HG03060 (cell line): Measurements from ENCODE around the gene SP6.

Experiments
- ATAC-seq: cut with Tn5 transposase; IDR thresholded peaks from one replicate; pipeline ENCODE4 v1.9.1; 2021; ENCODE audit warnings: low read depth, moderate number of reproducible peaks; ENCODE audit not compliant: unreplicated experiment

The SP6 gene

DNA sequence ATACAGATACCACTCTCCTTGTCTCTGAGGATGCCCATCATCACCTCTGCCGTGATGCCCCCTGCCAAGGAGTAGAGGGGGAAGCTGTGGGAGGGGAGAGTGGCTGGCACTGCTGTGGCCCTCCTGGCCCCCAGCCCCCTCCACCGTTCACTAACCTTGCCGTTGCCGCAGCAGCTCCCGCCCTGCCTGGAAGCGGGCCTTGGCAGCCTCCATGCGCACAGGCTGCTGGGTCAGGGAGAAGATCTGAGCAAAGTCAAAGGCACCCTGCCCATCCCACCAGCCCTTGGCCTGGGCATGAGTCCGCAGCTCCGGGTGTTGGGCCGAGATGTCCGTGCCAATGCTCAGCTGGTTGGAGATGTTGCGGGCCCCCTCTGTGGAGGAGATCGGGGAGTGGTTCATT lies 12.3 kb downstream of the SP6 start:
- no peak for ATAC-seq

DNA sequence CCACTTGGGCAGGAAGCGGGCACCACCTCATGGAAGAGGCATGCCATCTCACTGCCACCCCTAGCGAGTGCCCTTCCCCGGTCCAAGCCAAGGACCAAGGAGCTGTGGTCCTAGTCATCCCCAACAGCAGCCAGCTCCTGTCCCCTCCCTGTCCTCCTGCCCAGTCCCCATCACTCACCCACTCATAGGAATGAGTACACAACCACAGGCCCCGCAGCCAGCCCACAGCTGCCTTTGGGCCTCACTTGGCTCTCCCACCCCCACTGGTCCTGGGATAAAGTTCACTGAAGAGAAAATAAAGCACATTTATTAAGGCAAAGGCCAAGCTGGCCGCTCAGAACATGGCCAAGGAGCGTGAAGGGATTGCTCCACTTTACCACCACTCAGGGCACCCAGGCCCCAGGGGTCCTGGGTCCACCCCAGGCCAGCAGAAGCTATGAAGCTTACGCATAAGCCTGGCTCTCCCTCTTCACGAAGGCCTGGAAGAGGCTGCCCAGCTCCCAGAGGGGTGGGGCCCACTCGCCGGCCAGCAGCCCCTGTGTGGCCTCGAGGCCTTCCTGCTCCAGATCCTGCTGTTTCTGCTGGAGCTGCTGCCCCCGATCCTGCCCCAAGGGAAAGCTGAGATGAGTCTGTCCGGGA lies 13.4 kb downstream of the SP6 start:
- ATAC-seq: no peak

DNA sequence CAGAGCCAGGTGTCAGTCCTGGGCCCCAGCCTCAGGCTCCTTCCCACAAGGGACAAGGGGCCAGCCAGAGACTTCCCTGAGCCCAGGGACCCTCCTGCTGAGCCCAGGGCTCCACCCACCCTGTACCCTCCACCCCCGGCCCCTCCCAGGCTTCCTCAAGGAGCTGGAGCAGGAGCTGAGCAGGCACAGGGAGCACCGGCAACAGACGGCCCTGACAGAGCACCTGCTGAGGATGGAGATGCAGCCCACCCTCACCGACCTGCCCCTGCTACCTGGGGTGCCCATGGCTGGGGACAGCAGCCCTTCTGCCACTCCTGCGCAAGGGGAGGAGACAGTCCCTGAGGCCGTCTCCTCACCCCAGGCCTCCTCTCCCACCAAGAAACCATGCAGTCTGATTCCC lies 14.4 kb downstream of the SP6 start:
- no peak for ATAC-seq

DNA sequence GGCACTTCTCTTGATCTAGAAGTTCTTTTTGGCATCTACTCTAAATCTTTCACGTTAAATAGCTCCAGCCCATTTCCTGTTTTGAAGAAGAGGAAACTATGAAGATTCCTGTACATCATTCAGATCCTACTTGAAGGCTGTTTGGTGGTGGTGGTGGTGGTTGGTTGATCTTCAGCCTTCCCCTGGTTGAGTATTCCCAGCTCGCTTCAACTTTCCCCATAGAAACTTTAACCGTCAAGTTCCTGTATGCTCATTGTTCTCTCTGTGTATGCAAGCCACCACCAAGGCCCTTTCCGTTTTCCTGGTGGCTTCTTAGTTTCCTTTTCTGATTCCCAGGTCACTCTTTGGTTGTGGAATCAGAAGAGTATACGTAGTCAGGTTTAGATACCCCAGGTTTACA lies 16.2 kb downstream of the SP6 start:
- no peak for ATAC-seq

DNA sequence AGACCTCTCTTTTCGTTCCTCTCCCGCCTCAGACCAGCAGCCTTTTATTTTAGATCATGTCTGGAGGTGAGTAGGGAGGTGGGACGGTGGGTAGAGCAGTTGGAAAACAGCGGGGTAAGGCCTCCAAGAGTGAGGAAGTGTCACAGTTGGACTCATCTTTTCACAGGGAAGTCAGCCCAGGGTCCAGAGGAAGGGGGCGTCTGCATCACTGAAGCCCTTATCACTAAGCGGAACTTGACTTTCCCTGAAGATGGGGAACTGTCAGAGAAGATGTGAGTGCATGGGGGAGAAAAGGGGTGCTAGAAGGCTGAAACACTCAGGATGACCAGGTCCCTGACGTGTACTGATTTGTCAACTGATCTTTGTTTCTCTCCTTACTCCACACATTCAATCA lies 19.0 kb downstream of the SP6 start:
- no peak for ATAC-seq

DNA sequence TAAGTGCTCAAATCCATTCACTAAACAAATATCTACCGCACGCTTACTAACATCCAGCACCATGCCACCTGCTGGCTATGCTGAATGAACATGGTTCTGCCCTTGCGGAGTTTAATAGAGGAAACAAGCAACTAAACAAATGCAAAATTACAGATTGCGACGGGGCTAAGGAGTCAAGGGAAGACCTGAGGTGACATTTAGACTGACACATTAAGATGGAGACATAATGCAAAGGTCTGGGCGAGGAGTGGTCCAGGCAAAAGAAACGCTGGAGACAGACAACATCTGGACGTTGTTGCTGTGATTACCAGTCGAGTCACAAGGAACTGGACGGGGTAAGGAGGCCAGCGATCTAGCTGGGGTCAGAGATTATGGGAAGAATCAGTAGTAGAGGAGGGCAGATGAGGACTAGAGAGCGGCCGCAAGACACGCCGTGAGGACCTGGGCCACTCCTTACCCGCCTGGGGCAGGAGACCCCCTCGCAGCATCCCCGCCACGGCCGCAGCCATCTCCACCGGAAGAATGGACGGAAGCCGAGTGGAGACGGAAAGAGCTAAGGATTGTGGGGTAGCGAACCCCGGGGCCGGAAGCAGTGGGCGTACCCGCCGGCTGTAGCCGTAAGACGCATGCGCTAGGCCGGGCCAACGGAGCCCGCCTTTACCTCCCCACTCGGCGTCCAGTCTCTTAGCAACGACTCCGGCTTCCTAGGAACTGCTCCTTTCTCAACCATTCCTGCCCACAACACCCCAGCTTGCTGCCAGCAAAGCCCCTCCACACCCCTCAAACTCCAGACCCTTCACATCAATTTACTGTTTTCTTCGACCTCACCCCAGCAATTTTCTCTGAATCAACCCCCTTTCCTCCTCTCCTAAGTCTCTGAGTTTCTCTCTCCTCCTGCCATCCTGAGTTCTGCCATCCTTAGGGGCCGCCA lies 19.7 kb downstream of the SP6 start, which contains the start of the genes LRRC46 and MRPL10:
Gene LRRC46 (plus strand): TSS at position 668 of the 931 bp plus-strand sequence. CDS start 320 bp downstream, outside the sequence.
Gene MRPL10 (minus strand): TSS at position 539 of the 931 bp plus-strand sequence. CDS start 30 bp downstream, at position 509.
- ATAC-seq: no peak

DNA sequence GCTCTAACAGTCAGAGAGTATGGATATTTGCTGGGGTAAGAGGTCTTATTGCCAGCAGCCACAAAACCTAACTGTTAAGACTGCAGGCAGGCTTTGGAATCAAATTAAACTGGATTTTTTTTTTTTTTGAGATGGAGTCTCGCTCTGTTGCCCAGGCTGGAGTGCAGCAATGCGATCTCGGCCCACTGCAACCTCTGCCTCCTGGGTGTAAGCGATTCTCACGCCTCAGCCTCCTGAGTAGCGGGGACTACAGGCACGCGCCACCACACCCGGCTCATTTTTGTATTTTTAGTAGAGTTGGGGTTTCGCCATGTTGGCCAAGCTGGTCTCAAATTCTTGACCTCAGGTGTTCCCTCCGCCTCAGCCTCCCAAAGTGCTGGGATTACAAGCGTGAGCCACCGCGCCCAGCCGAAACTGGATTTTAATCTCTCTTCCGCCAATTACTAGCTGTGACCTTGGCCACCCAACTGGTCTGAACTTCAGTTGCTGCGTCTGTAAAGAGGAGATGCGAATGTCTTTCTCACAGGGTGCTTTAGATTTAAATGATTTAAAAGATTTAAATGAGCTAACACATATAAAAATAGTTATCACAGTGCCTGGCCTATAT lies 20.5 kb downstream of the SP6 start:
- no peak for ATAC-seq

DNA sequence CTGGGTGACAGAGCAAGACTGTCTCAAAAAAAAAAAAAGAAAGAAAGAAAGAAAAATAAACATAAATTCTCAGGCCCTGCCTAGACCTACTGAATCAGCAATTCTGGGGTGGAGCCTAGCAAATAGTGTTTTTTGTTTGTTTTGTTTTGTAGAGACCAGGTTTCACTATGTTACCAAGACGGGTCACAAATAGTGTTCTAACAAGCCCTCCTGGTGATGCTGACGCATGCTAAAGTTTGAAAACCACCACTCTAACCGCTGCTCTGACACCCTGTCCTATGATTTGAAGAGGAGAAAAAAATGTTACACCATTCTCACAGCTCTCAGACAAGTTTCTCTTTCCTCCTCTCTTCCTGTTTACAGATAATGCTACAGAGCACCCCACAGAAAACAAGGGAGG lies 21.1 kb downstream of the SP6 start:
- no peak for ATAC-seq

DNA sequence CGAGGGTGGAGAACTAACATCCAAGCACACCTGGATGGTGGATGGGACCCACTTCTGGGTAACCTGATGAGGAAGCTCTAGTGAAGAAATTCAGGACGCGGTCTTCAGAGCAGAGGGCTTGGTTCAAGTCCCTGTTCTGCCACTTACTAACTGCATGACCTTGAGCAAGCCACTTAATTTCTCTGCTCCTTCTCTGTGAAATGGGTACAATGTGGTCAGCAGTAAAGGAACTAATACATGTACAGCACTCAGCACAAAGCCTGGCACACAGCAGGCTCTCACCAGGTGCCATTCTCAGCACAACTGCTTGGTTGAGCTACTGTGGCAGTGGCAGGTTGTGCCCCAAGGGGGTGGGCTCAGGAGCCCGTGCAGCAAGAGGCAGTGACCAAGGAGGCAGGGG lies 27.4 kb downstream of the SP6 start:
- ATAC-seq: no peak

DNA sequence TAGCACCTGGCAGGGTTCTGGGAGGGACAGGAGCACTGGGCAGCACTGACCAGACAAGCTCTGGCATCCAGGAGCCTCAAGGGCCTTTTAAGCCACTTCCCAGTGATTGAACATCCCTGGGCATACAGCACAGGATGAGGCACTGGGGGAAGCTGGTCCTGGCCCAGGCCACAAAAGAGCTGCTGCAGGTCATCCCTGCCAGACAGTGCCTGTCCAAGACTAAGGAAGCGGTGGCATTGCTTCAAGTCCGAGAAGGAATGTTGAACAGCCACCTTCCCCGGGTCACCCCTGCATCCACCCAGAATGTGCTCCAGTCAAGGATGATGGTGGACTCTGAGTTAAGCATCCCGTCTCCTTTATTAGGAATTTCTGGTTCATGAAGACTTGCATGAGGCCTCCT lies 28.2 kb downstream of the SP6 start:
- no peak for ATAC-seq

DNA sequence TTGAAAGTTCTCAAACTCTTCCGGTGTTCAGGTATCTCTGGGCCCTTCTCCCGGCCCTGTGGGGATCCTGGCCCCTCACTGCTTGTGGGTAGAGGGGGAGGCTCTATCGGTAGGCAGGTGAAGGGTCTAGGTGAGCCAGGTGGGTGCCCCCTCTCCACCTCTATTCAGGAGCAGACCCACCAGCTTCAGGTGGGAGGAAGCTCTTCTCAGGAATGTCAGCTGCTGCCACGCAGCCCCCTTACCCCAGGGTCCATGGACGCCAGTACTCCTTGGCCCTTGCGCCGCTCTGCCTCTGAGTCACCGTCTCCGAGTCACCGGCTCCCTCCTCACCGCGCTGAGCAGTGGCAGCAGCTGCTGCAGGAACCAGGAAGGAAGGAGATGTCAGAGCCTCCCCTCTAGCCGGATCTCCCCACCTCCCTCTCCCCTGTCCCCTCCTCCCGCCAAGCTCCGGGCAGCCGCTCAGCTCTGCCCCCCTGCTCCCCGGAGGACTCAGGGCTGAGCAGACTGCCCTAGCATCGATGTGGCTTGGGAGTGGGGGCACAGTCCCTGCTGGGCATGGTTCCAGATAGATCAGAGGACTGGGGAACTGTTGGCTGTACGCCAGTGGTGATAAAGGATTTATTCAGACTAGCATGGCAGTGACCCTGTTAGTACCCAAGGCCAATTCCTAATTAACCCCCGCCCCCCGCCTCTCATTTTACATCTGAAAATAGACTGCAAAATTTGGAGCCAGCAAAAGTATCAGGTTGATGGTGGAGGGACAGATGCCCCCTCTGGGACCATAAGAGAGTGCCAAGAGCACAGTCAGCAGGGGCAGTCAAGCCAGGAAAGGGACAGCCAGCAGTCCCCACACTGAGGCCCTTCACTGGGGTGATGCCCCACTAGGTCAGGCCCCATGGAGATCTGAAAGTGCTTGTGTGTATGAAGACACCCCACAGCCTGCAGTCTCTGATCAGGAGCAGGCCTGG lies 29.3 kb downstream of the SP6 start, which contains the start of gene OSBPL7:
Gene OSBPL7 (minus strand): TSS at position 371 of the 968 bp plus-strand sequence. CDS start 1,516 bp downstream, outside the sequence.
- ATAC-seq: no peak

DNA sequence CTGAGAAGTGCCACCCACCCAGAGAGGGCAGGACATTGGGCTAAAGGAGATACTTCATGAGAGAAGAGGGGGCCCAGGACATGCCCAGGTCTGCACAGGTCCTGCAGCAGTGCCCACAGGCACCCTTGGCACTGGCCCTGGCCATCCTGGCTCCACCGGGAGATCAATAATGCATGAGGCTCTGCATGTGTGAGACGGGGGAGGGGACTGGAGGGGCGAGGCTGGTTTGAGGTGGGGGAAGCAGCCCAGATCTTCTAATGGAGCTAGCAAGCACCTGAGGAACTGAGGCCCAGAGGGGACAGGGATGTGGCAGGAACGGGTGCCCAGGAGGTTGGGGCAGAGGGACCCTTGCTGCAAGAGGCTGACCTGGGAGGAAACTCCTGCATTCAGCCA lies 29.9 kb downstream of the SP6 start:
- ATAC-seq: no peak

DNA sequence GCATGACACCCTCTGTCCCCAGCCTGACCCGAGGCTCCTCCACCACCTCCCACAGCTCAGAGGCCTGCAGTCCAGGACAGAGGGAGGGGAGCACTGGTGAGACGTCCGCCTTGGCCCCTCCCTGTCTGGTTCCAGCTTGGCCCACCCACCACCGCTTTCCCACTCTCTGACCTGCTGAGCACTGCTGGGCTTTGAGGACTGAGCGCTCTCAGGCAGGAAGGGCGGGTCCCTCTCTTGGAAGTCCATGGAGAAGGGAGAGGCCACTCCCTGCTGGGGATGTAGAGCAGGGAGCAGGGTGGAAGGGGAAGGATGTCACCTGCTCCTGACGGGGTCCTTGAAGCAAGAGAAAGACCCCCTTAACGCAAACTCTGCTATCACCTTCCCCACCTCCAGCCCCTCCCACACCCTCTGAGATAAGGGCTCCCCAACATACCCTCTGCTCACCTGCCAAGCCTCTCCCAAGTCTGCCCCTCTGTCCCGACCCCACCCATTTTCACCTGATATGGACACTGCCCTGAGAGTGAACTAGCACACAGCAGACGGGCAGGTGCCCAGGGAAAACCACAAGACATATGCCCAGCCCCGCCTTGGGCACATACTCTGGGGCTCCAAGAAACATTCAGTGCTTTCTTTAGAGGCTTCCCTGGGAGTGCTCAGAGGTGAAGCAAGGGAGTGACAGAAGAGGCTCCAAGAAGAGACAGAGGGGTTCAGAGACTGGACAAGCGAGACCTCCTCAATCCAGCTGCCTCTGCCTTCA lies 30.8 kb downstream of the SP6 start:
- no peak for ATAC-seq

DNA sequence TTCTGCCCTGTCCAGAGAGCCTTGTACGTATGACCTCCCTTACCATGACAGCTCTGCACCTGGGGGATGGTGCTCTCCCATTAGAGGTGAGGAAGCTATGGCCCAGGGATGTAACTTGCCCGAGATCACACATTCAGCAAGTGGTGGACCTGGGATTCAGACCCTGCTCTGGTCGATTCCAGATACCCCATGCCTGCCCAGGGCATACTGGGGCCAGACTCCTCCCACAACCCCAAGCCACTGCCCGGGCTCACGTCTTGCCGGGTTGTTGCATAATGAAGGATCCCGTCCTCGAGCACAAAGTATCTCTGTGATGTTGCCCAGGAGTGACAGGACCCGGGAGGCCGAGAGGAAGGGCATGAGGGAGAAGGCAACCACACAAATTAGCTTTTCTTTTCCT lies 31.5 kb downstream of the SP6 start:
- no peak for ATAC-seq

DNA sequence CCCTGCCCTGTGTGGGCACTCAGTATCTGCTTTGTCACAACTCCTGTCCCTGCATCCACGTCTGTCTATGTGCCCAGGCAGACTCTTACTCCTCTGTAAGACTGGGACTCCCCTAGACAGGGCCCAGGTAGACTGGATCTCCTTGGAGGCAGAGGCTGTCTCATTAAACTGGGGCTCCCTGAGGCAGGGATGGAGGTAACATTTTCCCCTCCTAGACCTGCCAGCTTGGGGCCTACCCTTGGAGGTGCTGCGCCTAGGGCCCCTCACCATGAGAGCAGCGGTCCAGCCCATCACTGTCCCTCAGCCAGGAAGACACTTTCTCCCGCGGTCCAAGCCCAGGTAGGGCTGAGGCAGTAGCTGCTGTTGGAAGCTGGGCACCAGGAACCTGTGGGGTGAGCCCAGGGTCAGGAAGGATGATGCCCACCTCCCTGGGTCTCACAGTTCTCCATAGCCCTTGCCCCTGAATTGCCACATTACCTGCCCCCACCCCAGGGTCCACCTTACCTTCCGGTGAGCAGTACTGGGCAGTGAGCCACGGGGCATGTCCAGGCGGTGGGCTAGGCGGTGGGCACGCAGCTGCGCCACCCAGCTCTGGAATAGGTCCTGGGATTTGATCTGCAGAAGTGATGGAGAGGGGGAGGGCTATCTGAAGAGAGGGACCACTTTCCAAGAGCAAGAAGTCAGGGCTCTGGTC lies 32.8 kb downstream of the SP6 start:
- no peak for ATAC-seq

DNA sequence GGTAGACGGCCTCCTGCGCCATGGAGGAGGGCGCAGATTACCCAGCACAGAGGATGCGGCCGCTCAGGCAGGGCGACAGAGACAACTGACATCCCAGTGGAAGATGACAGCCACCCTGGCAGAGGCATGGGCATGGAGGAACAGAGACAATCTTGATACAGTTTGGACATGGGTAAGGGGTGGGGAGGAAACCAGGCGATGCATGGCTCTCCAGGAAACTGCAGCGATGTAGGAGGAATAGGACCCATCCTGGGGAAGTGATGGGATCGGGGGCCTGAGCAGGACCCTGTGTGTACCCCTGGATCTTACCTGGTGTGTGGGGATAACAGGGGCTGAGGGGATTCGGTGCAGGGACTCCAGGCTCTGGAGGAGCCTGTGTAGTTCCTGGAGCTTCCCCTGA lies 34.0 kb downstream of the SP6 start:
- no peak for ATAC-seq

DNA sequence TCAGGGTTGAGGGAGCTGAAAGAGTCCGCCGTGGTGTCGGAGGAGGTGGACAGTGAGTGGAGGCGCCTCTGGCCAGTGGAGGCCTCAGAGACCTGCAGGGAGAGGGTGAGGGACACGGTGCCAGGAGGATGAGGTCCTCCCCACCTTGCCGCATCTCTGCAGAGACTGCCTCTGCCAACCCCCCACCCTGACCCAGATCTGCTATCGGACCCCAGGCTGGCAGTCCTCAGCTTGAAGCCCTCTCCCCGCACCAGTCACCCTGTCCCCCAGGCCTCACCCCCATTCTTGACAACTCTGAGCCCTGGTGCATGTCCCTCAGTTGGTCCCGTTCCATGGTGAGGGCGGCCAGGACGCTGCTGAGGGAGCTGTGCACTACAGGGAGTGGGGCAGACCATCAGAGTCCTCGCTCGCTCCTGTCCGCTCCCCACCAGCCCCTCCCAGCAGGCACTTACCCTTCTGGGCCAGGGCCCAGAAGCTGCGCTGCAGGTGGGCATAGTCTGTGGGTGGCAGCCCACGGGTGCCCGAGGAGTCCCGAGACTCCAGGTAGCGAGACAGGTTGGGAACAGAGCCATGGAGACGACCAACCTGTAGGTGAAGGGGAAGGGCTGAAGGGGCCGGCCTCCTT lies 34.7 kb downstream of the SP6 start:
- ATAC-seq: no peak
